Activated naive CD8-positive, alpha-beta T cell treated with anti-CD3 and anti-CD28 coated beads, Interleukin-2, amount 10 ng/mL, durations not matched to agents 7 days and 5 days (primary cell): ENCODE data around the gene BOK. TPM values are rescaled to one million over a fixed set of nuclear protein-coding genes. Genes with fewer than 3 reads are reported as not detected.

ENCODE experiments used
- ATAC-seq: fragments of 150-1000 bp; cut with Tn5 transposase; one replicate; pipeline ENCODE4 v1.10.0; 2021; ENCODE audit warnings: low read depth, moderate library complexity
- POLR2A ChIA-PET: fragments of 350-600 bp; sonication (Branson Sonifier 250); formaldehyde crosslinking; loops from one replicate; lab custom pipeline; 2021; ENCODE audit warnings: antibody characterized with exemption; lab: Charles Lee
- DNase-seq: peaks from one replicate; pipeline ENCODE4 v3.0.0; 2021
- H3K27ac Mint-ChIP-seq: one replicate; pipeline ENCODE4 v1.8.0; 2022; ENCODE audit warnings: mild to moderate bottlenecking, mixed read lengths
- H3K27me3 Mint-ChIP-seq: one replicate; pipeline ENCODE4 v1.8.0; 2022; ENCODE audit warnings: mild to moderate bottlenecking, moderate library complexity, mixed read lengths
- H3K36me3 Mint-ChIP-seq: one replicate; pipeline ENCODE4 v1.8.0; 2021; ENCODE audit warnings: mild to moderate bottlenecking, mixed read lengths
- H3K4me1 Mint-ChIP-seq: one replicate; pipeline ENCODE4 v1.8.0; 2021; ENCODE audit warnings: mixed read lengths
- H3K4me3 Mint-ChIP-seq: one replicate; pipeline ENCODE4 v1.8.0; 2022; ENCODE audit warnings: mild to moderate bottlenecking, moderate library complexity, mixed read lengths
- H3K9me3 Mint-ChIP-seq: one replicate; pipeline ENCODE4 v1.8.0; 2021; ENCODE audit warnings: mixed read lengths
- total RNA-seq, 2 experiments: library from RNA; stranded (reverse); gene quantifications; one replicate each; pipeline ENCODE4 v1.2.3, GENCODE V29; 2021

BOK gene
- total RNA-seq, 2 experiments from 2014 or later, result not detected

DNA sequence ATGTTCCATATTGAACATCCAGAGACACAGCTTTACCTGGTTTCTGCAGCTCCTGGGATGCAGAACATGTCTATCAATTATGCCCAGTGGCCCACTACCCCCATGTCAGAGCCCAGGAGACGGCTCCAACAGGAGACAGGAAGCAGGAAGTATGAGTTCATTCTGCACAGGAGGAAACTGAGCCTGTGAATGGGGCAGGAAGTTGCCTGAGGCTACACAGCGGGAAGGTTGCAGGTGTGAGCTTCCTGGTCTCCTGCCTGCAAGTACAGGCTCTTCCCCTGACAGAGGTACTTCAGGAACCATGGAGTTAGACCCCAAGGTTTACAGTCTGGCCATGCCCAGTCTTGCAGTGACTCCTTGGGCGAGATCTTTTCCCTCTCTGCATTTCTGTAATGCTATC lies 2.8 kb upstream of the BOK start:
- DNase-seq (no peak), ATAC-seq (no peak)
- POLR2A ChIA-PET, result no interaction called here
- H3K27ac Mint-ChIP-seq, result no peak overlapping the region
- peaks cover 7% of the 10 kb centered on the region for H3K4me1 Mint-ChIP-seq
- peaks cover 38% of the 10 kb centered on the region for H3K27me3 Mint-ChIP-seq
- H3K4me3 Mint-ChIP-seq, result no peak overlapping the region
- H3K9me3 Mint-ChIP-seq, result peaks cover 6% of the 10 kb centered on the region
- peaks cover 4% of the 10 kb centered on the region for H3K36me3 Mint-ChIP-seq

DNA sequence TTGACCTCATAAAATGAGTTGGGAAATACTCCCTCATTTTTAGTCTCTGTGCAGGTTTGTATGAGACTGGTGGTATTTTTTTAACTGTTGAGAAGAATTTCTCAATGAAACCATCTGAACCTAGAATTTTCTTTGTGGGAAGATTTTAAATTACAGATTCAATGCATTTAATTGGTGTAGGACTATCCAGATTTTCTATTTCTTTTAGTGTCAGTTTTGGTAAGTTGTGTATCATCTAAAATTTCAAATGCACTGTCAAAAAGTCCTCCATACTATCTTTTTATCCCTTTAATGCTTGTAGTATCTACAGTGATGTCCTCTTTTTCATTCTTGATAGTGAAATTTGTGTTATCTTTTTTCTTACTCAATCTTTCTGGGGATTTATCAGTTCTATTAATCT lies 1.8 kb upstream of the BOK start:
- Mint-ChIP-seq H3K27ac (no peak overlapping the region), H3K4me3 (no peak overlapping the region), H3K9me3 (peaks cover 6% of the 10 kb centered on the region), H3K36me3 (peaks cover 4% of the 10 kb centered on the region), H3K27me3 (peaks cover 36% of the 10 kb centered on the region), H3K4me1 (peaks cover 7% of the 10 kb centered on the region)
- DNase-seq, result no peak
- POLR2A ChIA-PET, result no interaction called here
- no peak for ATAC-seq

DNA sequence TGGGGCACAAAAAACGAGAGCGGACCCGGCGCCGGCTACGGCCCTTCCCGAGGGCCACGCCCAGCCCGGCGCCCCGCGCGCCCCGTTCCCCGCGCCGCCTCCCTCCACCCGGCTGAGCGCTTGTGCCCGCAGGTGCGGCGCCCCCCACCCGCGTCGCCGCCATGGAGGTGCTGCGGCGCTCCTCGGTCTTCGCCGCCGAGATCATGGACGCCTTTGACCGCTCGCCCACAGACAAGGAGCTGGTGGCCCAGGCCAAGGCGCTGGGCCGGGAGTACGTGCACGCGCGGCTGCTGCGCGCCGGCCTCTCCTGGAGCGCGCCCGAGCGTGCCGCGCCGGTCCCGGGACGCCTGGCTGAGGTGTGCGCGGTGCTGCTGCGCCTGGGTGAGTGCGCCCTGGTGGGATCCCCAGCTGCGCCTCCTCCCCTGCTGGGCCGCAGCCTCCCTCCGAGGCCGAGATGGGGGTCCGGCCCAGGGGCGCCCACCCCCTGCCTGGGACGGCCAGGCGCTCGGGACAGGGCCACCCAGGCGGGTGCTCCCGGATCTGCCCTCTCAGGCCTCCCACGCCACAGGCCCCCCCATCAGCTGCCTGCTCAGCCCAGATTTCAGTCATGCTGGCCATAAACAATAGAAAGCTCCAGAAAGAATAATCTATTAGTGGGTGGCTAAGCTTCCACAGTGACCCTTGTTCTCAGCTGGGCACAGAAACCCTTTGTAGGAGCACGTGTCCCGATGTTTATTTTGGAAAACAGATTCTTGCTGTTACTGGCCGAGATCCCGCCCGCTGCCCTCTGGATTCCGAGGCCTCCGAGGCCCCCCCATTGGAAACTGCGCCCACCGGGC lies 997 bp downstream of the BOK start:
- peaks cover 6% of the 10 kb centered on the region for H3K9me3 Mint-ChIP-seq
- peaks cover 7% of the 10 kb centered on the region for H3K4me1 Mint-ChIP-seq
- H3K27me3 Mint-ChIP-seq, result peaks cover 31% of the 10 kb centered on the region
- H3K27ac Mint-ChIP-seq, result no peak overlapping the region
- POLR2A ChIA-PET, result no interaction called here
- ATAC-seq, result peak; percentile 41
- peak; percentile 53 for DNase-seq
- H3K36me3 Mint-ChIP-seq, result peaks cover 4% of the 10 kb centered on the region
- H3K4me3 Mint-ChIP-seq, result peak overlapping the region; percentile 39

DNA sequence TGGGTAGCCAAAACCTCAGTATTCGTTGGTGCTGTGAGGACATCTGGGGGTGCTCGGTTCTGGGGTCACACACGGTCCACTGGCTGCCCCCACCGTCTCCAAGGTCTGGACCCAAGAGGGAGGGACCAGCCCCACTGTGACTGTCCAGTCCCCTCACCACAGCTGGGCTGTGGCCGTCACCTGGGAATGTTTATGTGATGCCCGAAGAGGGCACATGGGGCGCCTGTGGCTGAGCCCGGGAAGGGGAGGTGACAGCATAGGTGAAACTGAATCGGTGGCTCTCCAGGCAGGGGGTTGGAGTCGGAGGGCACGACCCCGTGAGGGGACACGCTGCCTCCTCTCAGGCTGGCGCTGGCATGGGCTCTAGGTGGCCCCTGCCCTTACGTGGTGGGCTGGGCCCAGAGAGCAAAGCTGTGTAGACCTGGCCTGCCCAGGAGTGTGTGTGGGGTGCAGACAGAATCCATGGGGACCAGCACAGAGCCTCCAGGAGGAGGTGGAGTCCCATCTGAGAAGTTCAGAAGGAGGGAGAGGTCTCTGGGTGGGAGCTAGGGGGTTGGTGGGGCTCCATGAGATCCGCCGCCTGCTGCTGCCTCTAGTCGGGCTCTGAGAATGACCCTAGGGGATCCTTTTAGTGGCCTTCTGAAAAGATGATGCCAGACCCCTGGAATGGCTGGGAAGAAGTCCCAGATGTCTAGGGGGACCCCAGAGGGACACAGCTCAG lies 1.8 kb downstream of the BOK start:
- Mint-ChIP-seq H3K4me1 (peaks cover 7% of the 10 kb centered on the region), H3K36me3 (peaks cover 4% of the 10 kb centered on the region), H3K9me3 (peaks cover 5% of the 10 kb centered on the region), H3K27ac (no peak overlapping the region), H3K27me3 (peaks cover 31% of the 10 kb centered on the region), H3K4me3 (no peak overlapping the region)
- POLR2A ChIA-PET, result no interaction called here
- ATAC-seq, result no peak
- no peak for DNase-seq

DNA sequence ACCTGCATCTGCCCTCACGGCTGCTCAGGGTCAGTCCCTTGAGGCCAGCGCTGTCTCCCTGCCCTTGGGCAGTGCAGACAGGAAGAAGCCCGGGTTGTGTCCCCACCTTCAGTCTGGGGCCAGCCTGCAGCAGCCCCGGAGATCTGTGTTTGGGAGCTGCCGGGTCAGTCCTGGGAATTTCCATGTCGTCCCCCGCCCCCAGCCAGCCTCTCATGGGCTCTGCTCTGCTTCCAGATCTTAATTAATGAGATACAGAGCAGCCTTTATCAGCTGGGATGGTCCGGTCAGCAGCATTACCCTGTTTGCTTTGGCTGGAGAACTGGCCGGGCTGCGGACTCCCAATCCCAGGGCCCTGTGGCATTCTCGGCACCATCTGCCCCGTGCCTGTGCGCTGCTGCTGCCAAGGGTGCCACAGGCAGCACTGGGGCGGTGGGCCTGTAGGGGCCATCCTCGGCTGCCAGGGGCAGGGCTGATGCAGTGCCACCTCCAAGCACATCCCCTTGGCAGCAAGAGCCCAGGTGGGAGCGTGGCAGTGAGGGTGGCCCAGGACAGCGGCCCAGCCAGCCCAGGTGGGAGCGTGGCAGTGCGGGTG lies 2.4 kb downstream of the BOK start:
- Mint-ChIP-seq H3K27ac (no peak overlapping the region), H3K4me1 (peaks cover 4% of the 10 kb centered on the region), H3K36me3 (peaks cover 4% of the 10 kb centered on the region), H3K9me3 (peaks cover 5% of the 10 kb centered on the region), H3K27me3 (peaks cover 31% of the 10 kb centered on the region), H3K4me3 (no peak overlapping the region)
- no peak for DNase-seq
- POLR2A ChIA-PET, result no interaction called here
- no peak for ATAC-seq

DNA sequence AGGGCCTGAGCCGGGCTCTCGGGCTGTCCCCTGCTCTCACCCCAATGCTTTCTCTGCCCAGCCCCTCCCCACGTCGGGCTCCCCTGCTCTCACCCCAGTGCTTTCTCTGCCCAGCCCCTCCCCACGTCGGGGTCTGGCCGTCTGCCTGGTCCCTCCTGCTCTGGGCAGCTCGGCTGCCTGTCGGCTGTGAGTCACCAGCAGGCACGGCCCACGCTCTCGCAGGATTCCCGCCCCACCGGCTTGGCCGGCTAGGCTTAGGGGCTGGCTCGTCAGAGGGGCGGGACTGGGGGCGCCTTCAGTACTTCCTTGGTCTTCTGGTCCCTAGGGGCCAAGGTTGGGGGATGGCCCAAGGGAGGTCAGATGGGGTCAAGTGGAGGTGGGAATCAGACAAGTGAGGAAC lies 3.3 kb downstream of the BOK start:
- Mint-ChIP-seq H3K4me1 (peaks cover 4% of the 10 kb centered on the region), H3K4me3 (no peak overlapping the region), H3K36me3 (peaks cover 4% of the 10 kb centered on the region), H3K9me3 (peaks cover 4% of the 10 kb centered on the region), H3K27ac (no peak overlapping the region), H3K27me3 (peaks cover 26% of the 10 kb centered on the region)
- DNase-seq, result no peak
- ATAC-seq, result peak; percentile 23
- POLR2A ChIA-PET, result no interaction called here

DNA sequence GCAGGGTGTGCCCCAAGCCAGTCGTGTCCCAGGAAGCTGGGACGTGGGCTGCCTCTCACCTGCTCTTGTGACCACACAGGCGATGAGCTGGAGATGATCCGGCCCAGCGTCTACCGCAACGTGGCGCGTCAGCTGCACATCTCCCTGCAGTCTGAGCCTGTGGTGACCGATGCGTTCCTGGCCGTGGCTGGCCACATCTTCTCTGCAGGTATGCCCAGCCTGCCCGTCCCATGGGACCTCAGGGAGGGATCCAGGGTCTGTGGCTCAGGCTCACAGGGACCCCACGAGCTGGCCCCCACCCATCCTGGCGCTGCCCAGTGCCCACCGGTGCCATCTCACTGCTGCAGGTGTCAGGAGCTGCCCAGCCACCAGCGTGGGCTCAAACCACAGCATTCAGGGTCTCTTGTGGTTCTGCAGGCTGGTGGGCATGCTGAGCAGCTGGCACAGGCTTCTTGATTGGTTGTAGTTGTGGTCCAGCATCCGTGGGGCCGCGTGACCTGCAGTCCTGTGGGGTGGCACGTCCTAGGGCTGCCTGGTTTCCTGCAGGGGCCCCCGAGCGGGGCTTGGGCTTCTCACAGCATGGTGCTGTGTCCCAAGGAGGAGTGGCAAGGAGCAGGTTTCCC lies 3.8 kb downstream of the BOK start:
- H3K4me1 Mint-ChIP-seq, result peaks cover 4% of the 10 kb centered on the region
- peaks cover 4% of the 10 kb centered on the region for H3K9me3 Mint-ChIP-seq
- no peak overlapping the region for H3K4me3 Mint-ChIP-seq
- H3K27me3 Mint-ChIP-seq, result peaks cover 20% of the 10 kb centered on the region
- ATAC-seq, result no peak
- H3K27ac Mint-ChIP-seq, result no peak overlapping the region
- peaks cover 4% of the 10 kb centered on the region for H3K36me3 Mint-ChIP-seq
- no peak for DNase-seq
- POLR2A ChIA-PET, result no interaction called here

DNA sequence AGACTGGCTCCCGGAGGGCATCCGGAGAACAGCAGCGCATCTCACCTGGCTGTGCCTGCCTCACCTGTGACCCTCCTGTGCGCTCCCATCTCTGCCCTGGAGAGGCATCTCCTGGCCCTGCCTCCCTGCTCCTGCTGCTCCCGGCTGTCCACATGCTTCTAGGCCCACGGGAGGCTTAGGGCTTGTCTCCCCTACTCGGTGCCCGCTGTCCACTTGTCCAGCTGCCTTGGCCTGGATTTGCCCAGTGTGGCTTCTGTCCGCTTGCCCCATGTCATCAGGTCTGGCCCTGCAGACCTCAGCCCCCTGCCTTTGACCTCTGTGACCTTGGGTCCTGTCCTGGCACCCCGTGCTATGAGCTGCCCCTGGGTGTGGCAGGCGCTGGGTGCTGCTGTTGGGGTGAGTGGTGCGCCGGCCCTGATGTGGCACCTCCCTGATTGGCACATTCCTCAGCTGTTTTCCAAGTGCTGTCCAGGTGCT lies 4.5 kb downstream of the BOK start:
- Mint-ChIP-seq H3K4me1 (peaks cover 4% of the 10 kb centered on the region), H3K9me3 (no peaks in the 10 kb centered on the region), H3K27ac (no peak overlapping the region), H3K27me3 (peaks cover 13% of the 10 kb centered on the region), H3K36me3 (no peaks in the 10 kb centered on the region), H3K4me3 (no peak overlapping the region)
- DNase-seq (no peak), ATAC-seq (no peak)
- POLR2A ChIA-PET, result no interaction called here

DNA sequence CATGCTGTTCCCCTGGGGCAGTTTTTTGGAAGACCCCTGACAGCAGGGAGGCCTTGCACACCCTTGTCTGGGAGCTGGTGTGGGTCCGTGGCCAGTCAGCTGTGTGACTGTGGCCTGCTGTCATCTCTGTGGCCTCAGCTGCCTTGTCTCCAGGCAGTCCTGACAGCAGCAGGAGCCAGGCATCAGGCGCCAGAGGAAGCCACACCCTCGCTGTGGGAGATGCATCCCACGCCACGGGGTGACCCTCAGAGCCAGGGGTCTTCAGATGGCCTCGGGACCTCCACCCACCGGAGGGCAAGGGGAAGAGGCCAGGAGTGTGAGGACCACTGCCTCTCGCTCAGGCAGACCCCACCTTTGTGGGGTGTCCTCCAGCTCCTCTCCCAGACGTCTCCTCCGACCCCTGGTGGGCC lies 5.0 kb downstream of the BOK start:
- DNase-seq (no peak), ATAC-seq (no peak)
- peaks cover 9% of the 10 kb centered on the region for H3K27me3 Mint-ChIP-seq
- H3K27ac Mint-ChIP-seq, result no peak overlapping the region
- no peaks in the 10 kb centered on the region for H3K9me3 Mint-ChIP-seq
- H3K4me1 Mint-ChIP-seq, result no peaks in the 10 kb centered on the region
- no peaks in the 10 kb centered on the region for H3K36me3 Mint-ChIP-seq
- no peak overlapping the region for H3K4me3 Mint-ChIP-seq
- POLR2A ChIA-PET, result no interaction called here

DNA sequence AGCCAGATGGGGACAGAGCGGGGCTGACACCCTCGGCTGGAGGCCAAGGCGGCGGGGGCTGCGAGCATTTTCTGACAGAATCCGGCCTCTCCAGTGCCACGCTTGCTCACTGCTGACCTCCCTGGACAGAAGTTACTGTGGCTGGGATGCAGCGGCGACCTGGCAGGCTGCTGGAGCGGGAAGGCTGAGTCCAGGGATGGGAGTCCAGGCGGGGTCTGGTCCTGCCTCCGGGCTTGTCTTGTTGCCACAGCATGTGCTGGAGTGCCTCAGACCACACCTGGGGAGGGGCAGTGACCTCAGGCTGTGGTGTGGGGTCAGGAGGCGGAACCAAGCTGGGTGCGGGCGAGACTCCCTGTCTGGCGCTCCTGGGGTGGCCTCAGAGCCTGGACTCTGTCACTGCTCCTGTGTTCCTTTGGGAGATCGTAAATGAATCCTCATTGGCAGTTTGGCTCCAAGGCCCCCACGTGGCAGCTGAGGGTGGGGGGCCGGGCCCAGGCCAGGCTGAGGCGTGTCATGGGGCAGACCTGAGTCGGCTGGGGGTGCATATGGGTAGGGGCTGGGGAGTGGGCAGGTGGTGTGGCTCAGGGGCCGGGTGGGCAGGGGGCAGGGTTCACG lies 5.5 kb downstream of the BOK start:
- POLR2A ChIA-PET, result no interaction called here
- Mint-ChIP-seq H3K9me3 (no peaks in the 10 kb centered on the region), H3K4me1 (no peaks in the 10 kb centered on the region), H3K27me3 (peaks cover 9% of the 10 kb centered on the region), H3K4me3 (no peak overlapping the region), H3K27ac (no peak overlapping the region), H3K36me3 (no peaks in the 10 kb centered on the region)
- DNase-seq, result no peak
- ATAC-seq, result no peak

DNA sequence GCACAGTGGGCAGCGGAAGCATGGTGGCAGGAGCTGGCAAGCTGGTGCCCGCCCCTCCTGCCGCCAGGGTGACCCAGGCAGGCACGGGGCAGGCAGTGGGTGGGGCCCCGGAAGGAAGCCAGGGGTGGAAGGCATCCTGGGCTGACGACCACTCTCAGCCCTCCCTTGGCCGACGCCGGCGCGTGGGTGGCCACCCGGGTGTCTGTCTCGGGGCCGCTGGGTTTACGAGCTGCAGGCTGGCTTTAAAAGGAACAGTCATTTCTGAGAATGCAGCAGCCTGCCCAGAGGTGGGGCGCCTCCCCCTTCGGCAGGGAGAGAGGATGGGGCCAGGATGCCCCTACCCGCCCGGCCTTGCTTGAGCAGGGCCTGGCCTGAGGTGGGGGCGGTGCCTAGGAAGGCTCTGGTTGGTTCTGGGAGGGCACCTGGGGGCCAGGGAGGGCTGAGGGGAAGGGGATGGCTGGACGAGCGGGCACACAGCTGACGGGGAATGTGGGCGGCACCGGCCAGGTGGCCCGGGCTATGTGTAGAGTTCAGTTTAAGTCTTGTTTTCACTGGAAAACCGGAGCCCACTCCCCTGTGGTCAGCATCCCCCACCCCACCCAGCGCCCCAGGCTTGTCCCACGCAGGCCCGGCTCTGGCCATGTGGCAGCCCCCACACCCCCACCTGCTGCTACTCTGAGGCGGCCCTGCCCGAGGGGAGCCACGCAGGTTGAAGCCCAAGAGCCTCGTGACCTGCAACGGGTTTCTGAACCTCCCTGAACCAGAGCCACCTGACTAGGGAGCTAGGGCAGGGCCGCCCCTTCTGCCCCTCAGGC lies 6.3 kb downstream of the BOK start:
- Mint-ChIP-seq H3K9me3 (no peaks in the 10 kb centered on the region), H3K27me3 (peaks cover 8% of the 10 kb centered on the region), H3K4me1 (no peaks in the 10 kb centered on the region), H3K36me3 (no peaks in the 10 kb centered on the region), H3K4me3 (no peak overlapping the region), H3K27ac (no peak overlapping the region)
- no peak for ATAC-seq
- DNase-seq, result no peak
- POLR2A ChIA-PET, result no interaction called here

DNA sequence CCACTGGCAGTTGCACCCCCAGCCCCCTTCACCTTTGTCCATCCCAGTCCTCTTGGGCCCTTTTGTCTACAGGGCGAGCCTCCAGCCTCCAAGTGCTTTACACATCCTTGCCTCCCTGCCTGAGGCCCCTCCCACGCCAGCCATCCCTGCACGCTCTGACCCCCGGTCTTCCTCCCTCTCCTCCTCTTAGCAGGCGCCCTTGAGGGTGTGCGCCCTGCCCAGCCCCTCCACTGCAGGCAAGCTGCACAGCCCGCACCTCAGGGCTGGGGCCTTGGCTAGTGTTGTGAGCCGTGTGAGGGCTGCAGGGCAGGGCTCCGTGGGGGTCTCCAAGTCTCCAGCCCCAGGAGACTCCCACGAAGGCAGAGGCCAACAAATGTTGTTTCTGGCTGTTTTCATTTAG lies 6.9 kb downstream of the BOK start:
- Mint-ChIP-seq H3K36me3 (no peaks in the 10 kb centered on the region), H3K9me3 (no peaks in the 10 kb centered on the region), H3K4me3 (no peak overlapping the region), H3K27ac (no peak overlapping the region), H3K4me1 (no peaks in the 10 kb centered on the region), H3K27me3 (peaks cover 3% of the 10 kb centered on the region)
- ATAC-seq, result no peak
- no peak for DNase-seq
- POLR2A ChIA-PET, result no interaction called here
